ENCODE measurements around the gene DOCK1.

Gene DOCK1

DNA sequence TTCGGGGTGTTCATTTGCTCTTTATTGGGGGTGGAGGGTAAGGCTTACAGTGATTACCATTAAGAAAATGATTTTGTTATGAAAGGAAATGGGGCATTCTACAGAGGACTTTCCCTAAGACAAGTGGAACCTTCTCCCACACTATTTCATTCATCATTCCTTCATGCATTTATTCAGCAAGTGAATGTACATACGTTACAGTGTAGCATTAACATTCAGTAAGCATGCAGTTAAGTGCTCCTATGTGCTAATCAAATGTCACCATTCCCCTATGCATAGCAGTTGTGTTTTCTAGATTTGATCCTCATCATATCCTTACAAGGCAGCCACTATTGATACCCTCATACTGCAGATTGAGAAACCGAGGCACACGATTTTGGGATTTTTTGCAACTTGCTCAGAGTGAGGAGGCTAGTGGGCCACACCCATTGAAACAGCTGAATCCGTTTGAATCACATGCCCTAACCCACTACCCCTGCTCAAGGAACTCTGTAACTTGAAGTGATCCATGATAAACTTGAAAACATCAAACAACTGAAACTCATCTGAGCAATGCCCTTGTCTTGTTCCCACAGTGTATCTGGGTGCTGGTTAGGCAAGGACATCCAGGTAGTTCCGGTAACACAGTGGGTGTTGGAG is 274.5 kb downstream of the DOCK1 start:
- no peak for DNase-seq

DNA sequence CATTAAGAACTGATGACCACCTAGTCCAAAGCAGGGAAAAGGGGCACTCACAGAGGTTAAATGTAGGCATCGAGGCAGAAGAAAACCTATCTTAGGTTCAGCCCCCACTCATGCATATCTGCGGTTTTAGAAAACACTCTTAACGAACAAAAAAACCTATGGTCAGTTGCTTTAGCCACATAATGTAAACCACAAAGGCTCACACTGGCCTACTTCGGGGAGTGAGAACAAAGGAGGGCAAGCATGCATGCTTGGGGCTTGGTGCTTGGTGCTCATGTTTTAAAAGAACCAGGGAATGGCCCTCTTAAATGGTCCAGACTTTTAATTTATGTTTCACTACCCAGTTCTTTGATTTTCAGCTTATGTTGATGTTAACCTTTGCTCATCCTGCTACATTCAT is 276.9 kb downstream of the DOCK1 start:
- DNase-seq, result no peak

- DNase-seq, result no peak
Observed at GRCh38 chr10:127184582-127184981, 279.4 kb downstream of the DOCK1 start.

DNA sequence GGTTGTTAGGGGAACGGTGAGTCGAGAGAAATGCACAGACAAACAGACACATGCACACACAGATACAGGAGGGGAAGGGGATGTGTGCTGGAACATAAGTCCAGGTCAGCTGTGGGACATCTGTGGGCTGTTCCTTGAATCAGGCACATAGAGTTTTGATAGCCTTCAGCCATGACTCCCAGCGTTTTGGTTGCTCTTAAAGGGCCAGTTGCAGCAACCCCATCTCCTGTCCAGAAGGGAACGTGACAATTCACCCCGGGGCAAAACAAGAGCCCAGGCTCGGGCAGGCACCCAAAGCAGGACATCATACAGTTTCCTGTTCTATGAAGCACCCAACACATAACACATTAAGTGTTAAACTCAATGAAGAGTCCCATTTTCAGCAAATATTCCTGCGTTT is 281.6 kb downstream of the DOCK1 start:
- DNase-seq, result no peak

GRCh38 chr10:127189226-127189625 is 284.0 kb downstream of the DOCK1 start:
- no peak for DNase-seq

GRCh38 chr10:127190427-127190826 is 285.2 kb downstream of the DOCK1 start:
- no peak for DNase-seq

DNA sequence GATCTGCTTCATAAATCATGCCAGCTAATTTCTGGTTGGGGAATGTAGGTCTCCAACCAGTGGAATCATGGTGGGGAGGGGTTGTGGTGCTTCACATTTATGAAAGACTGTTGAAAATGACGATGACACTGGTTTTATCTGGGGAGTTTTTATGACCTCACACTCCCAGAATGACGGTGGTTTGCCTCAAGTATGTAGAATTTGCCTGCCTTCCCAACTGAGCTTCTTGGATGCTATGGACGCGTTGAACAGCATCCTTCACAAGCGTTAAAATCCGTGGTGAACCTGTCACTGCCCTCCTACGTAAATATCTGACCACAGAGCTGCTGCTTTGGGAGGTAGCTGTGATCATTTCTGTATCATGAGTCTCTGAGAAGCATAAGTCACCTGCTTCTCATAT is 287.9 kb downstream of the DOCK1 start:
- no peak for DNase-seq

DNA sequence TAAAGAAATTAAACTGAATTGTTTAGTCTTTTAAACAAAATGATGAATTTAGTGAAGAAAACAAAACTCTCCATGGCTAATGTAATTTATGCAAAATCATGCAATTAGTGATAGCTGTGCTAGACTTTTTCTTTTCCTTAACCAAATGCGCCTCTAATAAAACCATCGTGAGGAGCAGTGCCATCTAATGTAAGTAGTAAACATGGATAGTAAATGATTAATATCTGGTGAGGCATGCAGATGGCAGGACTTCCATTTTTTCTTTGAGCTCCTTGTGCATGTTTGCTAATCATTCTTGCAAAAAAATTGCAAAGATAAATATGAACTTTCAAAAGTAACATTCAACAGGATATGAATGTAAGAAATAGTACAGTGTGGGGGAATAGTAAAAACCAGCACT is 288.9 kb downstream of the DOCK1 start:
- no peak for DNase-seq

DNA sequence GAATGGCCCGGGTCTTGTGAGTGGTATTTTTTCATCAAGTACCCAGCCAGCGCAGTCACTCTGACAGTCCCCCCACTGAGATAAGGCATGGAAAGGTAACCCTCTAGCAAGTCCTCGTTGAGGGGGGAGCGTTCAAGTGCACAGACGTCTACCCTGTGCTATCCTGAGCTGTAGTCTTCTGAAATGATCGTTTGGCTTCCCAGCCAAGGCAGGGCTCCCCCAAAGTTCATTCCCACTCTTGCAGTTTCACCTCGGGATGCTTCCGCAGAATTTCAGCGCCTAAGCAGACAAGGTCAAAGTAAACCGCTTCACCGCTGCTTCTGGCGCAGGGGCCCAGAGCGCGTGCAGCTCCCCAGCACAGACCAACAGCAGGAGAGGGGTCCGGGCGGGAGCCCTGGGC is 289.4 kb downstream of the DOCK1 start:
- no peak for DNase-seq

GRCh38 chr10:127195041-127195506 is 289.8 kb downstream of the DOCK1 start:
- no peak for DNase-seq

GRCh38 chr10:127195571-127196281 is 290.5 kb downstream of the DOCK1 start:
- DNase-seq, result peak; percentile 81

DNA sequence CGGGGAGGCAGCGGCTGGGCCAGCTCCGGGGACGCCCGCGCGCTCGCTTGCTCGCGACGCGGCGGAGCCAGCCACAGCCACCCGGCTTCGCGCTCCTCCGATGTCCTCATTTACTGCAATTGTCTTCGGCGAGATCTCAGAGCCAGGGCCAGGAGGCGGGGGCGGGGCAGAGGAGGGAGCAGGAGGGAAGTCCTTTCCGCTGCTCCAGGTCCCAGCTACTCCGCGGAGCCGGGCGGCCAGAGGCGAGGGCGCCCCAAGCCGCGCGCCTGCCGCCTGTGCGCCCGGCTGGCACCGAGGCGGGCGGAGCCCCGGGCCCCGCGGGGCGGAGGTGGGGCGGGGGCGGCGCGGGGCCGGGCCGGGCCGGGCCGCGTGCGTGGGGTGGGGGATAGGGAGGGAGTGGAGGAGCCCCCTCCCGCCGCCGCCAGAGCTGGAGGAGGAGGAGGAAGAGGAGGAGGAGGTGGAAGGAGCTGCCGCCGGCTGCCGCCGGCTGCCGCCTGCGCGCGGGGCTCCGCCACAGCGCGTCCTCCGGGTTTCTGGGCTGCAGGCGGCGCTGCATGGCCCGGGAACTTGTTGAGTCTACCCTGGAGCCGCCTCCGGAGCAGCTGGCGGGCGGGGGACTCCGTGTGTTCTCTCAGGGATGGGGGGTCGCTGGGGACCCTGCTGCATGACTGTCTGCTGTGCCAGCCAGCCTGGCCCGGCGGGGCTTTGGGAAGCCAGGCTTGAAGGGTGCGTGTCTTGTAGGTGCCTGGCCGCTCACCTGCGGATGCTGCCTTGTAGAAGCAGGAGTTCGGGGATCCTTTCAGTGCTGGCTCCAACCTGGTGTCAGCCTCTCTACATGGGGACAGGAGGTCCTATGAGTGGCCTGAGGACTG is 291.3 kb downstream of the DOCK1 start, which contains the start of gene INSYN2A:
TSS of gene INSYN2A (minus strand) at position 310 of the 872 bp plus-strand sequence. CDS start 20,196 bp downstream, outside the sequence.
- DNase-seq, result peak; percentile 72

DNA sequence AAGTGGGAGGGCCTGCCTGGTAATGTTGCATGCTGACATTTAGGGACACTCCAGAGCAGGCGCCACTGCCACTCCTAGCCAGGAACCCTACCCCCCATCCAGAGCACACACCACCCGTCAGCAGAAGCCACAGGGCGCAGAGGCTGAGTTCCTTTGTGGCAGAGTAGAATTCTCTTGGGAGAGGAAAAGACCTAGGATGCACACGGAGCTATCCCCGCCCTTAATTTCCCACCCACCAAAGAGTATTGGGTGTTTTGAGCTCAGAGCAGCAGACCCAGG is 291.9 kb downstream of the DOCK1 start:
- DNase-seq, result no peak

GRCh38 chr10:127198307-127198706 is 293.1 kb downstream of the DOCK1 start:
- no peak for DNase-seq

GRCh38 chr10:127198721-127199120 is 293.5 kb downstream of the DOCK1 start:
- DNase-seq, result no peak

GRCh38 chr10:127200646-127201045 is 295.4 kb downstream of the DOCK1 start:
- DNase-seq, result no peak

- no peak for DNase-seq
Observed at GRCh38 chr10:127203067-127203466, 297.8 kb downstream of the DOCK1 start.

GRCh38 chr10:127207081-127207480 is 301.9 kb downstream of the DOCK1 start:
- DNase-seq, result no peak

GRCh38 chr10:127210936-127211466 is 305.8 kb downstream of the DOCK1 start:
- DNase-seq, result no peak

- DNase-seq, result no peak
Observed at GRCh38 chr10:127215866-127216265, 310.6 kb downstream of the DOCK1 start.

DNA sequence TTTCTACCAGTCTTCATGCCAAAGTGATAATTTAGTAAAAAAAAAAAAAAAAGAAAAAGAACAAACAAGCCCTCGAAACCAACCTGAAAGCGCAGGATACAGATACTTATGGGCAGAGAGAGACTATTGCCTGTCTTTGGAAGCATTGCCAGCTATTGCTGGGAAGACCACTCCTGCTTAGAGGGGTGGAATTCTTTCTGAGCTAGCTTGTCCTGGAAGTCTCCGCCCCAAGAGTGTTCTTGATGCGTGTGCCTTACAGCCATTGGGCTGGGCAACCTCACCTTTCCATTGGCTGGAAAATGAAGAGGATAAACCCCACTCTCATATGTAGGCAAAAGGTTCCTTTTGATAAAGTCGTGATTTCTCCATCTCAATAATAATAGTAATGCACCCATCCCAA is 311.0 kb downstream of the DOCK1 start:
- DNase-seq, result no peak

GRCh38 chr10:127216786-127217185 is 311.6 kb downstream of the DOCK1 start:
- no peak for DNase-seq

GRCh38 chr10:127218658-127219057 is 313.4 kb downstream of the DOCK1 start:
- DNase-seq, result no peak

All from right kidney (tissue), 1 donor.